ENCODE results near the gene TTLL7. TPM values are rescaled to one million over a fixed set of nuclear protein-coding genes. Genes with fewer than 3 reads are reported as not detected.

TTLL7 gene
- total and polyA plus RNA-seq, 2 experiments from 2014 or later: 4.1 to 6.7 TPM

DNA sequence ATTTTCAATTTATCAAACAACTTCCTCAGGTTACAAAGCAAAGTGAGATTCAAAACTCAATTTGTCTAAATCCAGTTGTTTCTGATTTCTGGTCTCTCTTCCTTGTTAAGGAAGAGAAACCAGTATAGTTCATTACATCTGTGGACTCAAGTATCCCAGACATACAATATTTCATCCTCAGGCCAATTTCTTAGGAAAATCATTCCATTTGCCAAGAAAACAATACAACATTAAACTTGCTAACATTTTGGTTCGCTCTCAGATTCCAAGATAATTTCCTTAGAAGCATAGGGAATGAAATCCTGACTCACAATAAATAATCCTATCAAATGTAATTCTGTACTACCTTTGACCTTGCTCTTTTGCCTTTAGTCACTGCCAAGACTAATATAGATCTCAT is 11.2 kb upstream of the TTLL7 start:
- Histone ChIP-seq H4K20me1 (replicated peaks; ENCODE audit: insufficient read depth) (no peaks in the 10 kb centered on the region; the same call in 1 of the 2 replicates), H3K27me3 (ENCODE audit: insufficient read depth) (no peaks in the 10 kb centered on the region), H2AFZ (no peak overlapping the region), H3K4me1 (ENCODE audit: insufficient read depth) (no peaks in the 10 kb centered on the region), H3K9me2 (ENCODE audit: insufficient read depth) (no peaks in the 10 kb centered on the region), H3K4me2 (no peak overlapping the region), H3K4me3 (no peak overlapping the region), H3K79me2 (replicated peaks; ENCODE audit: insufficient read depth) (no peaks in the 10 kb centered on the region), H3F3A (replicated peaks; ENCODE audit: low read depth) (no peaks in the 10 kb centered on the region), H3K27ac (ENCODE audit: low read depth) (no peak overlapping the region), H3K36me3 (ENCODE audit: insufficient read depth) (no peaks in the 10 kb centered on the region)
- Mint-ChIP-seq H3K4me1 (no peaks in the 10 kb centered on the region), H3K27me3 (ENCODE audit: insufficient read depth, low read depth, poor library complexity) (no peaks in the 10 kb centered on the region), H3K36me3 (ENCODE audit: low read depth) (no peaks in the 10 kb centered on the region), H3K4me3 (no peak overlapping the region), H3K9me3 (no peaks in the 10 kb centered on the region; the same call in 2 of the 3 replicates), H3K27ac (no peak overlapping the region)
- no peak for DNase-seq (ENCODE audit: low spot score)
- no peak for TF ChIP-seq EZH2phosphoT487 (IDR thresholded peaks at IDR 0.05; ENCODE audit: unreplicated experiment)
- TF ChIP-seq, protein P1, sequence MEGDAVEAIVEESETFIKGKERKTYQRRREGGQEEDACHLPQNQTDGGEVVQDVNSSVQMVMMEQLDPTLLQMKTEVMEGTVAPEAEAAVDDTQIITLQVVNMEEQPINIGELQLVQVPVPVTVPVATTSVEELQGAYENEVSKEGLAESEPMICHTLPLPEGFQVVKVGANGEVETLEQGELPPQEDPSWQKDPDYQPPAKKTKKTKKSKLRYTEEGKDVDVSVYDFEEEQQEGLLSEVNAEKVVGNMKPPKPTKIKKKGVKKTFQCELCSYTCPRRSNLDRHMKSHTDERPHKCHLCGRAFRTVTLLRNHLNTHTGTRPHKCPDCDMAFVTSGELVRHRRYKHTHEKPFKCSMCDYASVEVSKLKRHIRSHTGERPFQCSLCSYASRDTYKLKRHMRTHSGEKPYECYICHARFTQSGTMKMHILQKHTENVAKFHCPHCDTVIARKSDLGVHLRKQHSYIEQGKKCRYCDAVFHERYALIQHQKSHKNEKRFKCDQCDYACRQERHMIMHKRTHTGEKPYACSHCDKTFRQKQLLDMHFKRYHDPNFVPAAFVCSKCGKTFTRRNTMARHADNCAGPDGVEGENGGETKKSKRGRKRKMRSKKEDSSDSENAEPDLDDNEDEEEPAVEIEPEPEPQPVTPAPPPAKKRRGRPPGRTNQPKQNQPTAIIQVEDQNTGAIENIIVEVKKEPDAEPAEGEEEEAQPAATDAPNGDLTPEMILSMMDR (conservative IDR thresholded peaks at IDR 0.05; ENCODE audit: low read depth in 2 of 2): no peak
- no peak for TF ChIP-seq POLR2AphosphoS5 (IDR thresholded peaks at IDR 0.05; ENCODE audit: low read depth)
- TF ChIP-seq, protein P2, sequence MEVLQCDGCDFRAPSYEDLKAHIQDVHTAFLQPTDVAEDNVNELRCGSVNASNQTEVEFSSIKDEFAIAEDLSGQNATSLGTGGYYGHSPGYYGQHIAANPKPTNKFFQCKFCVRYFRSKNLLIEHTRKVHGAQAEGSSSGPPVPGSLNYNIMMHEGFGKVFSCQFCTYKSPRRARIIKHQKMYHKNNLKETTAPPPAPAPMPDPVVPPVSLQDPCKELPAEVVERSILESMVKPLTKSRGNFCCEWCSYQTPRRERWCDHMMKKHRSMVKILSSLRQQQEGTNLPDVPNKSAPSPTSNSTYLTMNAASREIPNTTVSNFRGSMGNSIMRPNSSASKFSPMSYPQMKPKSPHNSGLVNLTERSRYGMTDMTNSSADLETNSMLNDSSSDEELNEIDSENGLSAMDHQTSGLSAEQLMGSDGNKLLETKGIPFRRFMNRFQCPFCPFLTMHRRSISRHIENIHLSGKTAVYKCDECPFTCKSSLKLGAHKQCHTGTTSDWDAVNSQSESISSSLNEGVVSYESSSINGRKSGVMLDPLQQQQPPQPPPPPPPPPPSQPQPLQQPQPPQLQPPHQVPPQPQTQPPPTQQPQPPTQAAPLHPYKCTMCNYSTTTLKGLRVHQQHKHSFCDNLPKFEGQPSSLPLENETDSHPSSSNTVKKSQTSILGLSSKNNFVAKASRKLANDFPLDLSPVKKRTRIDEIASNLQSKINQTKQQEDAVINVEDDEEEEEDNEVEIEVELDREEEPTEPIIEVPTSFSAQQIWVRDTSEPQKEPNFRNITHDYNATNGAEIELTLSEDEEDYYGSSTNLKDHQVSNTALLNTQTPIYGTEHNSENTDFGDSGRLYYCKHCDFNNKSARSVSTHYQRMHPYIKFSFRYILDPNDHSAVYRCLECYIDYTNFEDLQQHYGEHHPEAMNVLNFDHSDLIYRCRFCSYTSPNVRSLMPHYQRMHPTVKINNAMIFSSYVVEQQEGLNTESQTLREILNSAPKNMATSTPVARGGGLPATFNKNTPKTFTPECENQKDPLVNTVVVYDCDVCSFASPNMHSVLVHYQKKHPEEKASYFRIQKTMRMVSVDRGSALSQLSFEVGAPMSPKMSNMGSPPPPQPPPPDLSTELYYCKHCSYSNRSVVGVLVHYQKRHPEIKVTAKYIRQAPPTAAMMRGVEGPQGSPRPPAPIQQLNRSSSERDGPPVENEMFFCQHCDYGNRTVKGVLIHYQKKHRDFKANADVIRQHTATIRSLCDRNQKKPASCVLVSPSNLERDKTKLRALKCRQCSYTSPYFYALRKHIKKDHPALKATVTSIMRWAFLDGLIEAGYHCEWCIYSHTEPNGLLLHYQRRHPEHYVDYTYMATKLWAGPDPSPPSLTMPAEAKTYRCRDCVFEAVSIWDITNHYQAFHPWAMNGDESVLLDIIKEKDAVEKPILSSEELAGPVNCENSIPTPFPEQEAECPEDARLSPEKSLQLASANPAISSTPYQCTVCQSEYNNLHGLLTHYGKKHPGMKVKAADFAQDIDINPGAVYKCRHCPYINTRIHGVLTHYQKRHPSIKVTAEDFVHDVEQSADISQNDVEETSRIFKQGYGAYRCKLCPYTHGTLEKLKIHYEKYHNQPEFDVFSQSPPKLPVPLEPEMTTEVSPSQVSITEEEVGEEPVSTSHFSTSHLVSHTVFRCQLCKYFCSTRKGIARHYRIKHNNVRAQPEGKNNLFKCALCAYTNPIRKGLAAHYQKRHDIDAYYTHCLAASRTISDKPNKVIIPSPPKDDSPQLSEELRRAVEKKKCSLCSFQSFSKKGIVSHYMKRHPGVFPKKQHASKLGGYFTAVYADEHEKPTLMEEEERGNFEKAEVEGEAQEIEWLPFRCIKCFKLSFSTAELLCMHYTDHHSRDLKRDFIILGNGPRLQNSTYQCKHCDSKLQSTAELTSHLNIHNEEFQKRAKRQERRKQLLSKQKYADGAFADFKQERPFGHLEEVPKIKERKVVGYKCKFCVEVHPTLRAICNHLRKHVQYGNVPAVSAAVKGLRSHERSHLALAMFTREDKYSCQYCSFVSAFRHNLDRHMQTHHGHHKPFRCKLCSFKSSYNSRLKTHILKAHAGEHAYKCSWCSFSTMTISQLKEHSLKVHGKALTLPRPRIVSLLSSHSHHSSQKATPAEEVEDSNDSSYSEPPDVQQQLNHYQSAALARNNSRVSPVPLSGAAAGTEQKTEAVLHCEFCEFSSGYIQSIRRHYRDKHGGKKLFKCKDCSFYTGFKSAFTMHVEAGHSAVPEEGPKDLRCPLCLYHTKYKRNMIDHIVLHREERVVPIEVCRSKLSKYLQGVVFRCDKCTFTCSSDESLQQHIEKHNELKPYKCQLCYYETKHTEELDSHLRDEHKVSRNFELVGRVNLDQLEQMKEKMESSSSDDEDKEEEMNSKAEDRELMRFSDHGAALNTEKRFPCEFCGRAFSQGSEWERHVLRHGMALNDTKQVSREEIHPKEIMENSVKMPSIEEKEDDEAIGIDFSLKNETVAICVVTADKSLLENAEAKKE (CRISPR knock-in tag; IDR thresholded peaks at IDR 0.05): no peak
- TF ChIP-seq NANOG (IDR thresholded peaks at IDR 0.05; ENCODE audit: borderline replicate concordance): no peak
- TF ChIP-seq, protein P3, sequence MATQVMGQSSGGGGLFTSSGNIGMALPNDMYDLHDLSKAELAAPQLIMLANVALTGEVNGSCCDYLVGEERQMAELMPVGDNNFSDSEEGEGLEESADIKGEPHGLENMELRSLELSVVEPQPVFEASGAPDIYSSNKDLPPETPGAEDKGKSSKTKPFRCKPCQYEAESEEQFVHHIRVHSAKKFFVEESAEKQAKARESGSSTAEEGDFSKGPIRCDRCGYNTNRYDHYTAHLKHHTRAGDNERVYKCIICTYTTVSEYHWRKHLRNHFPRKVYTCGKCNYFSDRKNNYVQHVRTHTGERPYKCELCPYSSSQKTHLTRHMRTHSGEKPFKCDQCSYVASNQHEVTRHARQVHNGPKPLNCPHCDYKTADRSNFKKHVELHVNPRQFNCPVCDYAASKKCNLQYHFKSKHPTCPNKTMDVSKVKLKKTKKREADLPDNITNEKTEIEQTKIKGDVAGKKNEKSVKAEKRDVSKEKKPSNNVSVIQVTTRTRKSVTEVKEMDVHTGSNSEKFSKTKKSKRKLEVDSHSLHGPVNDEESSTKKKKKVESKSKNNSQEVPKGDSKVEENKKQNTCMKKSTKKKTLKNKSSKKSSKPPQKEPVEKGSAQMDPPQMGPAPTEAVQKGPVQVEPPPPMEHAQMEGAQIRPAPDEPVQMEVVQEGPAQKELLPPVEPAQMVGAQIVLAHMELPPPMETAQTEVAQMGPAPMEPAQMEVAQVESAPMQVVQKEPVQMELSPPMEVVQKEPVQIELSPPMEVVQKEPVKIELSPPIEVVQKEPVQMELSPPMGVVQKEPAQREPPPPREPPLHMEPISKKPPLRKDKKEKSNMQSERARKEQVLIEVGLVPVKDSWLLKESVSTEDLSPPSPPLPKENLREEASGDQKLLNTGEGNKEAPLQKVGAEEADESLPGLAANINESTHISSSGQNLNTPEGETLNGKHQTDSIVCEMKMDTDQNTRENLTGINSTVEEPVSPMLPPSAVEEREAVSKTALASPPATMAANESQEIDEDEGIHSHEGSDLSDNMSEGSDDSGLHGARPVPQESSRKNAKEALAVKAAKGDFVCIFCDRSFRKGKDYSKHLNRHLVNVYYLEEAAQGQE (IDR thresholded peaks at IDR 0.05; ENCODE audit: unreplicated experiment): no peak
- TF ChIP-seq ZNF114 (CRISPR knock-in tag; IDR thresholded peaks at IDR 0.05): no peak
- no peak for TF ChIP-seq ZNF331 (CRISPR knock-in tag; IDR thresholded peaks at IDR 0.05; ENCODE audit: low read depth)
- TF ChIP-seq, protein P4, sequence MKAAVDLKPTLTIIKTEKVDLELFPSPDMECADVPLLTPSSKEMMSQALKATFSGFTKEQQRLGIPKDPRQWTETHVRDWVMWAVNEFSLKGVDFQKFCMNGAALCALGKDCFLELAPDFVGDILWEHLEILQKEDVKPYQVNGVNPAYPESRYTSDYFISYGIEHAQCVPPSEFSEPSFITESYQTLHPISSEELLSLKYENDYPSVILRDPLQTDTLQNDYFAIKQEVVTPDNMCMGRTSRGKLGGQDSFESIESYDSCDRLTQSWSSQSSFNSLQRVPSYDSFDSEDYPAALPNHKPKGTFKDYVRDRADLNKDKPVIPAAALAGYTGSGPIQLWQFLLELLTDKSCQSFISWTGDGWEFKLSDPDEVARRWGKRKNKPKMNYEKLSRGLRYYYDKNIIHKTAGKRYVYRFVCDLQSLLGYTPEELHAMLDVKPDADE (IDR thresholded peaks at IDR 0.05): no peak
- TF ChIP-seq CREB1 (CRISPR knock-in tag; IDR thresholded peaks at IDR 0.05; ENCODE audit: low read depth): no peak
- TF ChIP-seq EZH2 (IDR thresholded peaks at IDR 0.05; ENCODE audit: low read depth, unreplicated experiment): no peak
- no peak for TF ChIP-seq STAT1 (IDR thresholded peaks at IDR 0.05; ENCODE audit: unreplicated experiment)
- TF ChIP-seq JUNB (IDR thresholded peaks at IDR 0.05; ENCODE audit: unreplicated experiment): no peak
- ATAC-seq: no peak

All from GM23338 (cell line).